Nephron (organoid): Measurements from ENCODE around the gene HBD.

Source experiments
- H3K27ac Mint-ChIP-seq, 3 experiments: 2 replicates each; pipeline ENCODE4 v1.8.0; 2020; ENCODE audit warnings: mixed read lengths in 3 of 3, mild to moderate bottlenecking in 2 of 3, moderate library complexity in 1 of 3
- H3K27me3 Mint-ChIP-seq: 2 replicates; pipeline ENCODE4 v1.8.0; 2021; ENCODE audit warnings: low read depth, mild to moderate bottlenecking, moderate library complexity, mixed read lengths
- H3K36me3 Mint-ChIP-seq: 2 replicates; pipeline ENCODE4 v1.8.0; 2020; ENCODE audit warnings: low read depth, mixed read lengths
- H3K4me1 Mint-ChIP-seq: 2 replicates; pipeline ENCODE4 v1.8.0; 2020; ENCODE audit warnings: mixed read lengths
- H3K4me3 Mint-ChIP-seq, 3 experiments: 2 replicates each; pipeline ENCODE4 v1.8.0; 2020; ENCODE audit warnings: mild to moderate bottlenecking in 3 of 3, mixed read lengths in 3 of 3, moderate library complexity in 2 of 3
- H3K9me3 Mint-ChIP-seq: 2 replicates; pipeline ENCODE4 v1.8.0; 2020; ENCODE audit warnings: mixed read lengths
- CTCF ChIP-seq, 3 experiments: fragments of 200-600 bp; sonication (generic); IDR thresholded peaks; one replicate each; pipeline ENCODE4 v1.5.0; 2021; ENCODE audit warnings: antibody characterized with exemption in 3 of 3; ENCODE audit not compliant: unreplicated experiment in 3 of 3

HBD gene

GRCh38 chr11:5234381-5234834 lies at the start of gene HBD:
HBD (minus strand) TSS chr11:5234483; CDS start chr11:5234433, 50 bp downstream.
- no peaks in the 10 kb centered on the region for H3K9me3 Mint-ChIP-seq
- no peaks in the 10 kb centered on the region for H3K36me3 Mint-ChIP-seq
- no peak within 1 kb of the TSS for H3K27ac Mint-ChIP-seq
- peaks cover 4% of the 10 kb centered on the region for H3K27me3 Mint-ChIP-seq
- no peak within 1 kb of the TSS for H3K4me3 Mint-ChIP-seq
- TF ChIP-seq CTCF (IDR thresholded peaks at IDR 0.05; ENCODE audit: unreplicated experiment in 3 of 3) = no peak
- no peaks in the 10 kb centered on the region for H3K4me1 Mint-ChIP-seq

GRCh38 chr11:5283882-5284281 lies 49.6 kb upstream of the HBD start:
- no peak overlapping the region for H3K27ac Mint-ChIP-seq
- no peaks in the 10 kb centered on the region for H3K36me3 Mint-ChIP-seq
- H3K27me3 Mint-ChIP-seq = no peaks in the 10 kb centered on the region
- no peaks in the 10 kb centered on the region for H3K9me3 Mint-ChIP-seq
- H3K4me3 Mint-ChIP-seq = no peak overlapping the region
- TF ChIP-seq CTCF (IDR thresholded peaks at IDR 0.05; ENCODE audit: unreplicated experiment in 3 of 3) = no peak
- H3K4me1 Mint-ChIP-seq = no peaks in the 10 kb centered on the region

GRCh38 chr11:5283086-5283485 lies 48.8 kb upstream of the HBD start:
- H3K27me3 Mint-ChIP-seq = no peaks in the 10 kb centered on the region
- no peak overlapping the region for H3K4me3 Mint-ChIP-seq
- TF ChIP-seq CTCF (IDR thresholded peaks at IDR 0.05; ENCODE audit: unreplicated experiment in 3 of 3) = no peak
- H3K36me3 Mint-ChIP-seq = no peaks in the 10 kb centered on the region
- no peaks in the 10 kb centered on the region for H3K9me3 Mint-ChIP-seq
- no peak overlapping the region for H3K27ac Mint-ChIP-seq
- H3K4me1 Mint-ChIP-seq = no peaks in the 10 kb centered on the region

GRCh38 chr11:5282628-5283027 lies 48.3 kb upstream of the HBD start:
- no peaks in the 10 kb centered on the region for H3K4me1 Mint-ChIP-seq
- H3K4me3 Mint-ChIP-seq = no peak overlapping the region
- no peaks in the 10 kb centered on the region for H3K27me3 Mint-ChIP-seq
- H3K27ac Mint-ChIP-seq = no peak overlapping the region
- H3K9me3 Mint-ChIP-seq = no peaks in the 10 kb centered on the region
- H3K36me3 Mint-ChIP-seq = no peaks in the 10 kb centered on the region
- TF ChIP-seq CTCF (IDR thresholded peaks at IDR 0.05; ENCODE audit: unreplicated experiment in 3 of 3) = no peak

- H3K9me3 Mint-ChIP-seq = no peaks in the 10 kb centered on the region
- no peak overlapping the region for H3K27ac Mint-ChIP-seq
- no peak overlapping the region for H3K4me3 Mint-ChIP-seq
- H3K36me3 Mint-ChIP-seq = no peaks in the 10 kb centered on the region
- no peak for TF ChIP-seq CTCF (IDR thresholded peaks at IDR 0.05; ENCODE audit: unreplicated experiment in 3 of 3)
- no peaks in the 10 kb centered on the region for H3K27me3 Mint-ChIP-seq
- H3K4me1 Mint-ChIP-seq = no peaks in the 10 kb centered on the region
Measured at GRCh38 chr11:5281596-5281995, 47.3 kb upstream of the HBD start.

- Mint-ChIP-seq H3K36me3 (no peaks in the 10 kb centered on the region), H3K27me3 (no peaks in the 10 kb centered on the region), H3K9me3 (no peaks in the 10 kb centered on the region), H3K4me3 (no peak overlapping the region), H3K4me1 (no peaks in the 10 kb centered on the region), H3K27ac (no peak overlapping the region)
- TF ChIP-seq CTCF (IDR thresholded peaks at IDR 0.05; ENCODE audit: unreplicated experiment in 3 of 3) = no peak
Measured at GRCh38 chr11:5280582-5281102, 46.4 kb upstream of the HBD start.
